GM21381 (cell line): Measurements from ENCODE around the gene CYFIP1.

Source experiments
- ATAC-seq: cut with Tn5 transposase; IDR thresholded peaks from one replicate; pipeline ENCODE4 v1.9.1; 2021; ENCODE audit warnings: mild to moderate bottlenecking, moderate library complexity; ENCODE audit not compliant: unreplicated experiment

The CYFIP1 gene

GRCh38 chr15:22891426-22892210 lies 88.5 kb downstream of the CYFIP1 start:
- no peak for ATAC-seq

GRCh38 chr15:22890296-22890695 lies 89.9 kb downstream of the CYFIP1 start:
- ATAC-seq: no peak

DNA sequence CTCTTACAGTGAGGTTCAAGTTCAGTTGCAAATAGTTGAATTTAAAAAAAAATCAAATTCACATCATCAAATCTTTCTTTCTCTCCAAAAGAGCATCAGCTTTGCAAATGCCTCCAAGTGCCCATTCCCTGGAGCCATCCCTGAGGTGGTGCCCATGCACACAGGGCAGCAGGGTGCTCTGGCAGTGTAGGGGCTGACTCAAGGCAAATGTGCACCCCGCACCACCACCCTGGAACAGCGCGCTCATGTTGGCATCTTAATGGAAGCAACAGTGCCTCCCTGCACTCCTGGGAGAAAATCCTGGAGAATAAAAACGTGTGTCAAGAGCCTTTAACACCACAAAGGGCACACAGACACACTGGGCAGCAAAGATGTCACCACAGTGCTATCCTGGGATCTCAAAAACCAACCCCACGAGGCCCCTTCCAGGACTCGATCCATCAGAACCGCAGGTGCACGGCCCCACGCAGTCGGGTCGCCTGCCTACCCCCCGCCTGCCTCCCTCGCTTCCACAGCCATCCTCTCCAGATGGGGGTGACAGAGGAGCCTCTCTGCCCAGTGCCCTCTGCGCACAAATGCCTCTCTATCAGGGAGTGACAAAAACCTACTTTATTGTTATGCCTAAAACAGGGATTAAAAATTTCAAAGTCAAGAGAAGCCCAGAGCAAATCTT lies 90.9 kb downstream of the CYFIP1 start:
- ATAC-seq: no peak

GRCh38 chr15:22888120-22888859 lies 91.9 kb downstream of the CYFIP1 start:
- ATAC-seq: no peak

DNA sequence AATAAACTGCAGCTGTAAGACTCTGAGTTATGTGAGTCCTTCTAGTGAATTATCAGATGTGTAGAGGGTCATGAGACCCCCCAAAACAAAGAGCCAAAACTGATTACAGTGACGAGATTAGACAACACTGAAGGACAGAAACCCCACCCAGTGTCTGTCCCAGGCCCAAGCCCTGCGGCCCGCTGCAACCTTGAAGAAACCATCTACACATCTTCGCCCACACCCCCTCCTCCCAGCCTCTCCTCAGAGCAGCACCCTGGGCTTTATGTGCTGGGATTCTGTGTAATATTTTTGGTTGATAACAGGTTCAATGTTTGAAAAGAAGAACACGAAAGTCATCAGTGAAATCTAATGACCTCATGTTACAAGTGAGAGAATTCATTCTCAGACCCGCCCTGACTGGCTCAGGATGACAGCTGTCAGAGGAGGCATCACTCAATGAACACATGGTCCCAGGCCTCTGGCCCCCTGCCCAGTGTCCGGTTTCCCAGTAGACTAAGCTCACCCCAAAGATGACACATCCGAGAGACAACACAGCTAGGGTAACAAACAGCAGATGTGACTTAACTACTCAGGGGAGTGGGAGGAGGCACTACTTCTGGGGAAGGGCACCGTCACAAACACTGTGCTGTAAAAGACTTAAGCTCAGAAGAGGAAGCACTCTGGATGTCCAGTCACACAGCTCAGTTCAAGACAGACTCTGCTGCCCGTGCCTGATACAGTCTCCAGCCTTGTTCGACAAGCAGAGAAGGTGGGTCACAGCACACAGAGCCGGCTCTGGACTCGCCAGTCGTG lies 92.8 kb downstream of the CYFIP1 start:
- ATAC-seq: no peak

GRCh38 chr15:22885120-22885519 lies 95.0 kb downstream of the CYFIP1 start:
- ATAC-seq: no peak

DNA sequence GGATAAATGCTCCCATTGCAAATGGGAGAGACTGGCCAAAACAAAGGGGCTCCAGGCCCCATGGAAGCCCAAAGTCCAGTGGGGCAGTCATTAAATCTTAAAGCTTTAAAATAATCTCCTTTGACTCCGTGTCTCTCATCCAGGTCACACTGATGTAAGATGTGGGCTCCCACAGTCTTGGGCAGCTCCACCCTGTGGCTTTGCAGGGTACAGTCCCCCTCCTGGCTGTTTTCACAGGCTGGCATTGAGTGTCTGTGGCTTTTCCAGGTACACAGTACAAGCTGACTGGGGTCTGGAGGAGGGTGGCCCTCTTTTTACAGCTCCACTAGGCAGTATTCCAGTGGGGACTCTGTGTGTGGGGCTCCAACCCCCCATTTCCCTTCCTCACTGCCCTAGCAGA lies 95.8 kb downstream of the CYFIP1 start:
- ATAC-seq: no peak

GRCh38 chr15:22883196-22883595 lies 97.0 kb downstream of the CYFIP1 start:
- ATAC-seq: no peak

DNA sequence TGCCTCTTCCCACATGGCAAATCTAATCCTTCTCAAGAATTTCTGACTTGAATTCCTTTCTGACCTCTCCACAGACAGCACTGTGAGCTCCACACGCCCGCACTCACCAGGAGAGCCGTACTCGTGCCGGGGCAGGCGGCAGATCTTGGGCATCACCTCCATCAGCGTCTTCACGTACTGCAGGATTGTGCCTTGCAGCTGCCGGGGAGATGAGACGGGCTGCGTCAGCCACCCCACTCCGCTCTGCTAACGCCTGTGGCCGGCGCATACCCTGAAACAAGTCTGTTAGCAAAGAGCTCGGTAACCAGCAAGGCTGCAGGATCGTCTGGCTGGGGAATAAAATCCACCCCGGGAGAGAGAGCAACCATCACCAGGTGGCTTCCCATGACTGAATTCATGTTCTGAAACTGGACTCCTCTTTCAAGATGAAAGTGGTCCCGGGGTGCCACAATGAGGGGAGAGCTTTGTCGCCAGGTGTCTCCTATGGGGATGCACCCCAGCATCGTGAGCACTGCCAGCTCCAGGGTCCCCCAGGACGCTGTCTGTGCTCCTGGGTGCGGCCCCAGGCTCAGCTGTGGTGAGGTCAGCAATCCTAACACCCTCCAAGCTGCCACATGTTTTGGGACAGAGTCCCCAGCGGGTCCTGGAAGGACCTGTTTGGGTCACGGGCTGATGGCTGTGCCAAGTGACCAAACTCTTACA lies 98.3 kb downstream of the CYFIP1 start:
- ATAC-seq: no peak

DNA sequence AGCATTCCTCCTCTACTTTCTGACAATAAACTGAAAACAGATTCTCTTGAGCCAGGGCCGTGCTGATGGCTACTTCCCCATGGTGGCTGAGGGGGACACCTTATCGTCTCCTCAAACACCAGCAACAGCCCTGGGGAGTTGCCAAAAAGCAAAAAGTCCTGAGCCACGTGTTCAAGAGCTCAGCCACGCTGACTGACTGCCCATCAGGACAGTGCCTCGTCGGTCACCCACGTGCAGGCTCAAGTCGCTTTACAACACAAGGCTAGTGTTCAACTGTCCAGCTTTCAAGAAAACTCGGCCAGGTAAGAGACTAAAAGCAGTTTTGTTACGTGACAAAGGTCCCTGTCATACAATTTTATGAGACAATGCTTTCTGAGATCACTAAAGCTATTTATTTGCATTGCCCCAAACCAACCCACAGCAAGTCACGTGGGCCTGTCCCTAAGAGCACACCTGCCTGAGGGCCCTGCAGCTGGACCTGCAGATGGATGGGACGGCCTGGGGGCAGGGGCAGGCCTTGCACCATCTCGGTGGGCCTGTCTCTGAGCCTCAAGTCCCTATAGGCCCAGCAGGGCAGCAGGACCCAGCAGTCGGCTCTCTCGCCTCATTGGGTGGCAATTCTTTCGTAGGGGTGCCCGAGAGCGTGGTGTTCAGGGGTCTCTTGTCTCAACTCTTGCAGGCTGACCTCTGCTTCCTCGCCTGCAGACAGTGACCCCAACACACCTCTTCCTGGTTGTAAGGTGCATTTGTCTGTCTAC lies 99.0 kb downstream of the CYFIP1 start:
- no peak for ATAC-seq

DNA sequence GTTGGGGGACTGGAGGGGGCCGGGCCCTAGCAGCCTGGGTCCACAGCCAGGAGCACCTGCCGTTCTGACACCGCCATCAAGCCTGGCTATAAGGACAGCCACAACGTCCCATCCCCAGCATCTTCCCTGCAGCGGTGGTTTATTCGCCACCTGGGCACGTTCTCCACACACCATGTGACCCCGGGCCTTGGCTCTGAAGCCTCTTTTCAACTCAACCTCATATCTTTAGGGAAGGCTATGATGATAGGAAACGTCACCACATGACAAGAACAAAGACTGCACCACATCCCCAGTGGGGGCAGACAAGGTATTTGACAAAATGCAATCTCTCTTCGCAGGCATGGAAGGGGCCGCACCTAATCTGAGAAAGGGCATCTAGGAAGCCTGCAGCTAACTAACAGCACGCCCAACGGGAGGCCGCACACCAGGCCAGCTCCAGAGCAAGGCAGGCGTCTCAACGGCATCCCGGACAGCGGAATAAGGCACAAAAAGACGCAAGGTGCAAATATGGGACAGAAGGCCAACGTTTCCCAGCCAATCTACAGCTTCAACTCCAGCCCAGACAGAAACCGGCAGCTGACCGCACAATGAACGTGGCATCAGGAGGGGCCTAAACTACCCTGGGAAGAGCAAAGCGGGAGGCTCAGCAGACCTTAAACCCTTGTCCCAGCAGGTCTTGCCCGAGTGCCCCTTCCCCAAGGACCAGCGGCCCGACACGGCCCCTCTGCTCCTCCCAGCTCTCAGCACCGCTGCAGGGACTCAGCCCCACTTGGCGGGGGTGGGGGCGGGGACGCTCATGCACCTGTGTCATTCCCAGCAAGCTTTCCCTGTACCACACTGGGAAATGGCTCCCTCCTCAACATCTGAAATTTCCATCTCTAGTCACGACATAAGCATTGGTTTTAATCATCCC lies 99.8 kb downstream of the CYFIP1 start:
- ATAC-seq: no peak

DNA sequence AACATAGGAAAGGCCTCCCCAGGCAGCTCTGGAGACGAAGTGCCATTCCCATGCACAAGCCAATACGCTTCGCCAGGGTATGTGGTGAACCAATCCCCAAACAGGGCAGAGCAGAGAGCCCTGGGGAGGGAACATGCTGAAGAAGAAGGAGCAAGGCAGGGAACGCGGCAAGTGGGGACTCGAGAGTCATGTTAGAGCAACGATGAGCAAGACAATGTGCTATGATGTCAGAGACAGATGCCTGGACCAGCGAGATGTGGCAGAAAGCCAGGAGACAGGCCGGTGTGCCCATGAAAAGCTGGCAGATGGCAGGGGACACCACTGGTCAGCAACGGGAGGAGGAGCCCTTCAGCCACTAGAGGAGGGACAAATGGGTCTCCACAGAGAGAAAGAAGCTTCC lies 102.1 kb downstream of the CYFIP1 start:
- no peak for ATAC-seq

DNA sequence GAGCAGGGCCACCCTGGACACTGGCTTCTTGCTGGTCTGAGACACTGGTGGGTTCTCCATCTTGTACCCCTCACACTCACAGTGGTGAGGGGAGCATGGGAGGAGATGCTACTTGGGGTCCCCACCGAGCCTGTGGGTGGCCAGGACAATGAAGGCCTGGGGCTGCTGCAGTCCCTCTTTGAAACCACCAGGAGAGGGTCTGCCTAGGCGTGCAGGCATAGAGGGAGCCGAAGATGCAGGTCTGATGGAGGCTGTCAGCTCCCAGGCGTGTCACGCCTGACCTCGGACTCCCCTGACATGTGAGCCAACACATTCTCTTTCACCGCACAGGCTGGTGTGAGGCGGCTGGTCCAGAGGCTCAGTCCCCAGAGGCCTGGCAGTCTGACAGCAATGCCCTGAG lies 102.6 kb downstream of the CYFIP1 start:
- ATAC-seq: no peak

- ATAC-seq: no peak
These were observed 103.1 kb downstream of the CYFIP1 start for GRCh38 chr15:22877117-22877516.

DNA sequence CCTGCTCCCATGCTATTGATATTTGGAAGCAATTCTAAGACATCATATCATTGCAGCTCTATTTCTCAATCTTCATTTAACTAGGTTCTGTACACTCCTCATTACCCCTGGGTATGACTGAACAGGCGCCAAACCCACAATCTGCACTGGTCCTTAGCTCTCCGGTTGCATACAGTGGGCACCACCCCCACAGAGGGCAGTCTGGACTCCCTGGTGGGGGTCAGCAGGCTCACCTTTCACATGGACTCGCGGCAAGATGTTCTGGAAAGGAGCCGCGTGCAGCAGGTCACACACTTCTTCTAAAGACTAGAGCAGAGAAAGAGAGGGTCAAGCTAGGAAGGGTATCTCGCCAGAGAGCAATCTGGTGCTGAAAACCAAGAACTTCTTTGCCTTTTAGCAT lies 105.2 kb downstream of the CYFIP1 start:
- no peak for ATAC-seq

DNA sequence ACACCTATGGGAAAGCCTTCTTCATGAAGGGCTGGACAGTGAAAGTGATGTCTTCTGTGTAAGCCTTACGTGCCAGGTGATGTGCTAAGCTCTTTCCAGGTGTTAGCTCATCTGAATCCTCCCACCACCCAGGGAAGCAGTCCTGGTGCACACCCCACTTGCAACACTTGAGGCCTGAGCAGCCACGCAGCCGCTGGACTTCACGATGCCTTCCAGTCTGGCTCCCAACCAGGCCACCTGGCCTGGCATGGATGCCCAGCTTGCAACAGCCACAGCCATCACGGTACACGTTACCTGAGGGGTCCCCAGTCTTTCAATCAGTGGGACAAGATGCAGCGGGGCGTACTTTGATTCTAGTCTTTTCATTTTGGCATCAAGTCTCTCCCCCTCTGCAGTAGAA lies 105.9 kb downstream of the CYFIP1 start:
- no peak for ATAC-seq

GRCh38 chr15:22873841-22874240 lies 106.3 kb downstream of the CYFIP1 start:
- ATAC-seq: no peak

DNA sequence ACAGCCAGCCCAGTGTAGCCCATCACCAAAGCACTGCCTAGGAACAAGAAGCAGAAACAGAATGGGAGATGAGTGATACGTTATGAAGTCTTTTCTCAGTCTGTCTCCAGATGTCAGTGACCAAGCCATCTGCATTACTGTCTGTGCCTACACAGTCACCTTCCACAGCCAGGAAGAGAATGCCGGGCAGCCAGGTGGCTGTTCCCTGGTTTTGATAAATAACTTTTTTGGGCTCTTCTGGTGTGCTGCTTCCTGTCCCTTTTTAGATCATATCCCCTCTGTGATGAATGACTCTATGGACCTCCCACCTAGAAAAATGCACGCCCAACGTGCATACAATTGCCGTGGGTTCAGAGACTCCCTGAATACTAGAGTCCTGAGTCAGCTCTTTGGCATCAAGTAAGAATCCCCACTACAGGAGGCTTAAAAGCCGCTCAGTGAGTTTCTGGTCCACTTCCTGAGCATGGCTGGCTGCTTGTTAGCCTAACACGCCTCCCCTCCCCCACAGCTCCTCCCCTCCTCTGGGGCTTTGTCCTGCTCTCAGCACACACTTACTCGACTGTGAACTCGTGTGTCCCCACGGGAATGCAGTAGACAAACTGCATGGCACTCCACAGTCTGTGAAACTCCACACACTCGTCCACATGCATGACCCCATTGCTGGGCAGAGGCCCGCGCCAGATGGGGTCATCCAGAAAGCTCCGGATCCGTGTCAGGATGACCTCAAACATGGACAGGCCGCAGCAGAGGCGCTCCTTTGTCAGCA lies 107.0 kb downstream of the CYFIP1 start:
- ATAC-seq: no peak
